Neural cell (in vitro differentiated cells): ENCODE data around the gene SLC17A9. TPM values are rescaled to one million over a fixed set of nuclear protein-coding genes. Genes with fewer than 3 reads are reported as not detected.

Experiments used
- H2AFZ ChIP-seq: fragments of 200-600, 300-800 bp; sonication (generic), shearing (Covaris generic); 2 replicates; pipeline ENCODE4 v1.6.0; 2014; ENCODE audit warnings: low read depth, mild to moderate bottlenecking, antibody characterized with exemption, low read length, moderate library complexity
- H3F3A ChIP-seq: fragments of 200-600 bp; shearing (Covaris generic); 2 replicates; pipeline ENCODE4 v1.6.1; 2016; ENCODE audit warnings: mild to moderate bottlenecking, moderate library complexity, mixed read lengths, antibody characterized with exemption, low read length; ENCODE audit not compliant: insufficient read depth, poor library complexity, severe bottlenecking
- H3K27ac ChIP-seq: fragments of 200-600, 300-800 bp; sonication (generic), shearing (Covaris generic); 2 replicates; pipeline ENCODE4 v1.5.1; 2014; ENCODE audit warnings: mild to moderate bottlenecking, low read length, moderate library complexity
- H3K27me3 ChIP-seq: fragments of 300-800, 200-600 bp; sonication (generic), shearing (Covaris generic); 2 replicates; pipeline ENCODE4 v1.6.0; 2014; ENCODE audit warnings: mild to moderate bottlenecking, low read depth, low read length, moderate library complexity; ENCODE audit not compliant: insufficient read depth
- H3K36me3 ChIP-seq: fragments of 300-800, 200-600 bp; sonication (generic), shearing (Covaris generic); 2 replicates; pipeline ENCODE4 v1.5.1; 2014; ENCODE audit warnings: mild to moderate bottlenecking, antibody characterized with exemption, low read length, moderate library complexity; ENCODE audit not compliant: insufficient read depth
- H3K4me2 ChIP-seq: fragments of 300-800, 200-600 bp; sonication (generic), shearing (Covaris generic); 2 replicates; pipeline ENCODE4 v1.6.0; 2014; ENCODE audit warnings: mild to moderate bottlenecking, low read length
- H3K4me3 ChIP-seq: fragments of 300-800, 200-600 bp; sonication (generic), shearing (Covaris generic); 2 replicates; pipeline ENCODE4 v1.5.1; 2014; ENCODE audit warnings: mild to moderate bottlenecking, low read length, moderate library complexity
- H3K79me2 ChIP-seq: fragments of 200-600 bp; shearing (Covaris generic); replicated peaks from 2 replicates; pipeline ENCODE4 v1.6.0; 2014; ENCODE audit warnings: mild to moderate bottlenecking, low read length, moderate library complexity; ENCODE audit not compliant: insufficient read depth
- H3K9ac ChIP-seq: fragments of 300-800, 200-600 bp; sonication (generic), shearing (Covaris generic); 2 replicates; pipeline ENCODE4 v1.6.1; 2016; ENCODE audit warnings: mild to moderate bottlenecking, low read length, mixed read lengths
- H3K9me2 ChIP-seq: fragments of 200-600 bp; shearing (Covaris generic); 2 replicates; pipeline ENCODE4 v1.6.1; 2016; ENCODE audit warnings: mild to moderate bottlenecking, low read length, mixed read lengths; ENCODE audit not compliant: insufficient read depth
- H3K9me3 ChIP-seq: fragments of 200-600, 300-800 bp; sonication (generic), shearing (Covaris generic); 2 replicates; pipeline ENCODE4 v1.6.1; 2016; ENCODE audit warnings: mild to moderate bottlenecking, mixed run types, low read length, moderate library complexity, mixed read lengths
- H4K20me1 ChIP-seq: fragments of 200-600 bp; shearing (Covaris generic); 2 replicates; pipeline ENCODE4 v1.6.1; 2016; ENCODE audit warnings: mild to moderate bottlenecking, mixed run types; ENCODE audit not compliant: insufficient read depth
- EP300 ChIP-seq: fragments of 450-650 bp; conservative IDR thresholded peaks from 2 replicates; pipeline ENCODE4 v1.6.1; 2014; ENCODE audit warnings: antibody characterized with exemption, mild to moderate bottlenecking, moderate library complexity; ENCODE audit not compliant: poor library complexity, severe bottlenecking
- EZH2 ChIP-seq: fragments of 200-600, 300-800 bp; shearing (Covaris generic), sonication (generic); IDR thresholded peaks from 2 replicates; pipeline ENCODE4 v1.6.1; 2014; ENCODE audit warnings: antibody characterized with exemption, low read length, borderline replicate concordance, mild to moderate bottlenecking; ENCODE audit not compliant: insufficient read depth, poor library complexity, severe bottlenecking
- MXI1 ChIP-seq: fragments of 450-650 bp; conservative IDR thresholded peaks from 2 replicates; pipeline ENCODE4 v1.6.1; 2014; ENCODE audit warnings: antibody characterized with exemption, mild to moderate bottlenecking; ENCODE audit not compliant: poor library complexity, severe bottlenecking
- POLR2AphosphoS5 ChIP-seq: IDR thresholded peaks from 2 replicates; pipeline ENCODE4 v1.6.1; 2012
- RAD21 ChIP-seq: fragments of 450-650 bp; conservative IDR thresholded peaks from 2 replicates; pipeline ENCODE4 v1.6.1; 2014; ENCODE audit warnings: antibody characterized with exemption, mild to moderate bottlenecking, moderate library complexity
- SMC3 ChIP-seq: fragments of 450-650 bp; conservative IDR thresholded peaks from 2 replicates; pipeline ENCODE4 v1.6.1; 2014; ENCODE audit warnings: antibody characterized with exemption, mild to moderate bottlenecking, moderate library complexity; ENCODE audit not compliant: poor library complexity
- TAF1 ChIP-seq: IDR thresholded peaks from 2 replicates; pipeline ENCODE4 v1.6.1; 2012; ENCODE audit warnings: low read depth
- polyA plus RNA-seq: library from polyadenylated mRNA; depleted of rRNA; stranded (reverse); fragments of >200 nt; gene quantifications from 2 replicates; pipeline ENCODE4 v1.2.3, GENCODE V29; 2014
- TF ChIP-seq, protein P1 (sequence below): fragments of 450-650 bp; IDR thresholded peaks from 2 replicates; pipeline ENCODE4 v1.5.1; 2014; ENCODE audit warnings: antibody characterized with exemption, mild to moderate bottlenecking, moderate library complexity; ENCODE audit not compliant: poor library complexity, severe bottlenecking
- TF ChIP-seq, protein P2 (sequence below): IDR thresholded peaks from 2 replicates; pipeline ENCODE4 v1.6.1; 2012; ENCODE audit warnings: borderline replicate concordance

The SLC17A9 gene
- polyA plus RNA-seq, 1 donor from 2014 or later: not detected

DNA sequence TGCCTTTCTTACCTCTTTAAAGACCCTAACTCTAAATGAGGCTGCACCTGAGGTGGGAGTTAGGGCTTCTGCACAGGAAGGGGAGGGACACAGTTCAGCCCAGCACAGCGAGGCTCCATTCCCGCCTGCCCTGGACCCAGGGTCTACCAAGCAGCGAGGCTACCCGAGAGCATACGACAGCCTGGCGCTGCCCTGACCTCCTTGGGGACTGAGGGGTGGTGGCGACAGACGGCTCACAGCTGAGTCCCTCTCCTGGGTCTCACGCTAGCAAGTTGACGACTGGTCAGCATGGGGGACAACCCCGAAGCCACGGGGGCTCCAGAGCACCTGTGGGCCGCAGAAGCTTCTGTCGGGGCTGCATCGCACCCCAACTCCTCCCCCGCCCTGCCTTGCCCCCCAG is 24.4 kb downstream of the SLC17A9 start:
- H3K27ac ChIP-seq: no peak overlapping the region
- H3K27me3 ChIP-seq: peaks cover 22% of the 10 kb centered on the region
- H3K79me2 ChIP-seq: no peaks in the 10 kb centered on the region
- no peaks in the 10 kb centered on the region for H3K9me3 ChIP-seq
- TF ChIP-seq EP300 (no peak), POLR2AphosphoS5 (no peak), RAD21 (no peak), SMC3 (no peak), TAF1 (no peak)
- TF ChIP-seq, protein P1, sequence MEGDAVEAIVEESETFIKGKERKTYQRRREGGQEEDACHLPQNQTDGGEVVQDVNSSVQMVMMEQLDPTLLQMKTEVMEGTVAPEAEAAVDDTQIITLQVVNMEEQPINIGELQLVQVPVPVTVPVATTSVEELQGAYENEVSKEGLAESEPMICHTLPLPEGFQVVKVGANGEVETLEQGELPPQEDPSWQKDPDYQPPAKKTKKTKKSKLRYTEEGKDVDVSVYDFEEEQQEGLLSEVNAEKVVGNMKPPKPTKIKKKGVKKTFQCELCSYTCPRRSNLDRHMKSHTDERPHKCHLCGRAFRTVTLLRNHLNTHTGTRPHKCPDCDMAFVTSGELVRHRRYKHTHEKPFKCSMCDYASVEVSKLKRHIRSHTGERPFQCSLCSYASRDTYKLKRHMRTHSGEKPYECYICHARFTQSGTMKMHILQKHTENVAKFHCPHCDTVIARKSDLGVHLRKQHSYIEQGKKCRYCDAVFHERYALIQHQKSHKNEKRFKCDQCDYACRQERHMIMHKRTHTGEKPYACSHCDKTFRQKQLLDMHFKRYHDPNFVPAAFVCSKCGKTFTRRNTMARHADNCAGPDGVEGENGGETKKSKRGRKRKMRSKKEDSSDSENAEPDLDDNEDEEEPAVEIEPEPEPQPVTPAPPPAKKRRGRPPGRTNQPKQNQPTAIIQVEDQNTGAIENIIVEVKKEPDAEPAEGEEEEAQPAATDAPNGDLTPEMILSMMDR: no peak
- H3F3A ChIP-seq: no peaks in the 10 kb centered on the region
- H2AFZ ChIP-seq: no peak overlapping the region
- no peaks in the 10 kb centered on the region for H3K9me2 ChIP-seq
- H4K20me1 ChIP-seq: no peaks in the 10 kb centered on the region
- H3K4me2 ChIP-seq: no peak overlapping the region
- H3K4me3 ChIP-seq: no peak overlapping the region
- H3K9ac ChIP-seq: no peak overlapping the region
- no peaks in the 10 kb centered on the region for H3K36me3 ChIP-seq

DNA sequence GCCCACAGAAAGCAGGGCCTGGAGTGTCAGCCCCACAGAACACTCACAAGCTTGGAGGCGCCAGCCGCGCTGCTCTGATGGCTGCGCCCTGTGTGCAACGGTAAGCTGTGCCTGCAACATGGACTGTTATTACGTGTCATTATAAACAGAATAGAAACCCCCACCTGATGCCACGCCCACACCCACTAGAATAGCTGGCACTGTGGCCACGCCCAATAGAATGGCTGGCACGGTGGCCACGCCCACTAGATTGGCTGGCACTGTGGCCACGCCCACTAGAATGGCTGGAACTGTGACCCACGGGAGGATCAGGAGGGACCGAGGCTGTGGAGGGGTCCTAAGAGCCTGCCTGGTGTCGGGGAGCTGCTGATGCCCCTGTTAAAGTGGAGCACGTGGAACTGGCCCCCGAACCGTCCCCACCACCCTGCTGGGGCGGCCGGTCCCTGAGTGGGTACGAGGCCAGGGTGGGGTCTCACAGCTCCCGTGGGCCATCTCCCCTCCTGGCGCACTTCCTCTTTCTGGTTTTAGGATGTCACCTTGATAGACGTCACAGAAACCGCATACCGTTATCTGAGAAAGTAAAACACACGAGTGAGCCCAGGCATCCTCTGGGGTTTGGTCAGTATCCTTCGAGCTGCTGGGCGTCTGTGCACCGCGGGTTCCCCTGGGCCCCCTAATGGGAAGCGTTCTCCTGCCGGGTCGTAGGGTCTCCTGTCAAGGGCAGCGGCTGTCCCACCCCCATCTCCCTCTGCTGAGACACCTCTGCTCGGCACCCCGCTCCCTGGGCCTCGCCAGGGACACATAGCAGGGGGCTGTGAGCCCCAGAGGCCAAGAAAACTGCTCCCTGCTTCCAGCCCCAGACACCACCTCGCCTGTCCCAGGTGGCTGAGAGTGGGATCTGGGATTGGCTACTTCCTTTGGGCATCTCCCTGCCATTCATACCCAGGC is 25.4 kb downstream of the SLC17A9 start:
- Histone ChIP-seq H3K4me3 (no peak overlapping the region), H3K27me3 (peaks cover 17% of the 10 kb centered on the region), H2AFZ (no peak overlapping the region), H3F3A (no peaks in the 10 kb centered on the region), H3K79me2 (no peaks in the 10 kb centered on the region), H3K9ac (no peak overlapping the region), H4K20me1 (no peaks in the 10 kb centered on the region), H3K9me2 (no peaks in the 10 kb centered on the region), H3K27ac (no peak overlapping the region), H3K36me3 (no peaks in the 10 kb centered on the region), H3K4me2 (no peak overlapping the region), H3K9me3 (no peaks in the 10 kb centered on the region)
- TF ChIP-seq, protein P2, sequence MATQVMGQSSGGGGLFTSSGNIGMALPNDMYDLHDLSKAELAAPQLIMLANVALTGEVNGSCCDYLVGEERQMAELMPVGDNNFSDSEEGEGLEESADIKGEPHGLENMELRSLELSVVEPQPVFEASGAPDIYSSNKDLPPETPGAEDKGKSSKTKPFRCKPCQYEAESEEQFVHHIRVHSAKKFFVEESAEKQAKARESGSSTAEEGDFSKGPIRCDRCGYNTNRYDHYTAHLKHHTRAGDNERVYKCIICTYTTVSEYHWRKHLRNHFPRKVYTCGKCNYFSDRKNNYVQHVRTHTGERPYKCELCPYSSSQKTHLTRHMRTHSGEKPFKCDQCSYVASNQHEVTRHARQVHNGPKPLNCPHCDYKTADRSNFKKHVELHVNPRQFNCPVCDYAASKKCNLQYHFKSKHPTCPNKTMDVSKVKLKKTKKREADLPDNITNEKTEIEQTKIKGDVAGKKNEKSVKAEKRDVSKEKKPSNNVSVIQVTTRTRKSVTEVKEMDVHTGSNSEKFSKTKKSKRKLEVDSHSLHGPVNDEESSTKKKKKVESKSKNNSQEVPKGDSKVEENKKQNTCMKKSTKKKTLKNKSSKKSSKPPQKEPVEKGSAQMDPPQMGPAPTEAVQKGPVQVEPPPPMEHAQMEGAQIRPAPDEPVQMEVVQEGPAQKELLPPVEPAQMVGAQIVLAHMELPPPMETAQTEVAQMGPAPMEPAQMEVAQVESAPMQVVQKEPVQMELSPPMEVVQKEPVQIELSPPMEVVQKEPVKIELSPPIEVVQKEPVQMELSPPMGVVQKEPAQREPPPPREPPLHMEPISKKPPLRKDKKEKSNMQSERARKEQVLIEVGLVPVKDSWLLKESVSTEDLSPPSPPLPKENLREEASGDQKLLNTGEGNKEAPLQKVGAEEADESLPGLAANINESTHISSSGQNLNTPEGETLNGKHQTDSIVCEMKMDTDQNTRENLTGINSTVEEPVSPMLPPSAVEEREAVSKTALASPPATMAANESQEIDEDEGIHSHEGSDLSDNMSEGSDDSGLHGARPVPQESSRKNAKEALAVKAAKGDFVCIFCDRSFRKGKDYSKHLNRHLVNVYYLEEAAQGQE: no peak
- TF ChIP-seq POLR2AphosphoS5 (no peak), EZH2 (no peak), EP300 (no peak), RAD21 (no peak), MXI1 (no peak), SMC3 (no peak), TAF1 (no peak)
- TF ChIP-seq, protein P1: no peak
